ENCODE measurements around the gene RPS18. TPM values are rescaled to one million over a fixed set of nuclear protein-coding genes. Genes with fewer than 3 reads are reported as not detected.
"Not testable (repeated sequence)": the region's sequence is repeated elsewhere in the genome, so short reads cannot be mapped to it uniquely, and the experiment has no call there.

The RPS18 gene
- total RNA-seq, 2 experiments from 2014 or later = 2,792 to 2,813 TPM

DNA sequence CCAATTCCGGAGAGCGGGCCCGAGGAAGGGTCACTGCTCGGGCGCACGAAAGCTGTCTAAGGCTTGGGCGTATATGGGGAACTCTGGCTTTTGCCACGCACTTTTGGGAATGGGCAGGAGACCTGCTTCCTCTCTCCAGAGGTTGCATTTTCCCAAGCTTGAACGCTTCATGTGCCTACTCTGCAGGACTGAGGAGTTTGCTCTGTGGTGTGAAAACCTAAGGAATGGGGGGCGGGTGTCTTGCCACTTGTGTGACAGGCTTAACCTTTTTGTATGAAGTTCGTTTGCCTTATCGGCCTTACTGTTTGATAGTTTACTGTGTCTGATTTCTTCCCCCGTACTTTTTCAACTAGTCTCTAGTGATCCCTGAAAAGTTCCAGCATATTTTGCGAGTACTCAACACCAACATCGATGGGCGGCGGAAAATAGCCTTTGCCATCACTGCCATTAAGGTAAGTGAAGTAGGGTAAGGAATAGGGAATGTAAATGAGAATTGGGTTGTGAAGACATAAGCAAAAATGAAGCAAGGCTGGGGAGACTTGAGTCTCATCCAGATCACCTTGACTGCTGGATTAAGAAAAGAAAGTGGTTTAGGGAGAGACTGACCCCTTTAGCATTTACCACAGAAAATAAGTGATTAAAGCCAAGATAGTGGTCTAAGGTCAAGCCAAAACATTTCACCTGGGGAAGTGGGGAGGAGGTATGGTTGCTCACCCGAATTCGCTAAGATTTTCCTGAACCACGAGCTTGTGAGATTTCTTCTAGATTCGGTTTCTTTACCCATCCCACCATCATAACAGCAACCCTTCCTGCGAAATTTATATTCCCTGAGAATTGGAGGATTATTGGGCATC, 627 bp downstream of the RPS18 start:
- H3K9me3 Mint-ChIP-seq (ENCODE audit: insufficient read depth) = no peaks in the 10 kb centered on the region
- peaks cover 66% of the 10 kb centered on the region for H3K36me3 Mint-ChIP-seq (ENCODE audit: low read depth)
- POLR2A ChIA-PET = interaction anchor here (0.7 to 3.5 kb wide), 26 partner anchors 10 to 427 kb away, joined by 3 to 36 read pairs (median 5); partner anchors contain the start of genes CUTA, HSD17B8, ITPR3 and PFDN6
- peak overlapping the region; percentile 99 for H3K4me3 Mint-ChIP-seq
- DNase-seq (no peak), ATAC-seq (peak; percentile 19)
- H3K4me1 Mint-ChIP-seq (ENCODE audit: low read depth) = peaks cover 54% of the 10 kb centered on the region
- H3K27ac Mint-ChIP-seq = peak overlapping the region; percentile 100
- no peaks in the 10 kb centered on the region for H3K27me3 Mint-ChIP-seq (ENCODE audit: low read depth)
- CTCF ChIA-PET = interaction anchor here (0.9 to 2.2 kb wide), 10 partner anchors 17 to 288 kb away, joined by 3 to 8 read pairs (median 4); partner anchors contain the start of genes PFDN6, RGL2 and WDR46

DNA sequence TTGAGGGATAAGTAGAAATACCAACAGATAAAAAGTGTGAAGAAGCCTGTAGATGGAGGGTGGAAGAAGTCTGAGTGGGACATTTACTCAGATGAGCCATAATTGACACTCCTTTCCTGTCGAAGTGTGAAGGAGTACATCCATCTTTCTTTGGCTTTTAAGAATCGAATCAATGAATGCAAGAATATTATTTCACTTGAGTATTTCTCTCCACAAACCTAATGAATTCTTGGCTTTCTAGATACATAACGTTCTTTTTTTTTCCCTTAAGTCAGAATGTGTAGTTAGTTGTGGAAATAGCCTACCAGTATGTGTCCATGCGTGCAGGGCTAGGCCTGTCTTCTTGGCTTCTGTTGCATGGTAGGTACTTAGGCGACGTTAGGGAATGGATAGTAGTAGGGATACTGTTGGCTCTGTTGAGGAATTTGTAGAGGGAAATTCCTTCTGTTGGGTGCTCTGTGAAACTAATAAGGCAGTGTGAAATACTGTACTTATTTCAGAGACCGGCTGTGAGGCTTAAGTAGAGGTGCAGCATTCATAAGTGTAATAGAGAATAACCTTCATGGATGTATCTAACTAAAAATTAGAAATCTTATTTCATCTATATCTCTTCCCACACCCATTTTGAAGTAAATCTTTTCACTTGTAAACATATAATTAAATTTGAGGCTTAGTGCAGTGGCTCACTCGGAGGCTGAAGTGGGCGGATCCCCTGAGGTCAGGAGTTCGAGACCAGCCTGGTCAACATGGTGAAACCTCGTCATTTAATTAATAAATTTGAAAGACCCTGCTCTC, 1.5 kb downstream of the RPS18 start:
- CTCF ChIA-PET = interaction anchor here (2.2 kb wide), 1 partner anchor 26 kb away, joined by 8 read pairs; the partner anchor contains the start of gene RGL2
- POLR2A ChIA-PET = interaction anchor here (0.7 to 3.0 kb wide), 3 partner anchors 16 to 130 kb away, joined by 3 to 36 read pairs (median 4); partner anchors contain the start of genes PFDN6, RGL2 and WDR46
- Mint-ChIP-seq H3K4me3 (peak overlapping the region; percentile 99), H3K4me1 (ENCODE audit: low read depth) (peaks cover 58% of the 10 kb centered on the region), H3K27me3 (ENCODE audit: low read depth) (no peaks in the 10 kb centered on the region), H3K9me3 (ENCODE audit: insufficient read depth) (no peaks in the 10 kb centered on the region), H3K27ac (peak overlapping the region; percentile 100), H3K36me3 (ENCODE audit: low read depth) (peaks cover 63% of the 10 kb centered on the region)
- DNase-seq (no peak), ATAC-seq (no peak)

- ChIA-PET POLR2A (interaction anchor here (0.7 to 1.2 kb wide), 3 partner anchors 15 to 130 kb away, joined by 3 to 4 read pairs (median 4); partner anchors contain the start of genes RGL2 and WDR46), CTCF (no interaction called here)
- Mint-ChIP-seq H3K27ac (peak overlapping the region; percentile 100), H3K4me1 (ENCODE audit: low read depth) (peaks cover 67% of the 10 kb centered on the region), H3K27me3 (ENCODE audit: low read depth) (no peaks in the 10 kb centered on the region), H3K4me3 (peak overlapping the region; percentile 99), H3K36me3 (ENCODE audit: low read depth) (peaks cover 66% of the 10 kb centered on the region), H3K9me3 (ENCODE audit: insufficient read depth) (no peaks in the 10 kb centered on the region)
- ATAC-seq (no peak), DNase-seq (no peak)
Observed at GRCh38 chr6:33273924-33274902, 2.3 kb downstream of the RPS18 start.

DNA sequence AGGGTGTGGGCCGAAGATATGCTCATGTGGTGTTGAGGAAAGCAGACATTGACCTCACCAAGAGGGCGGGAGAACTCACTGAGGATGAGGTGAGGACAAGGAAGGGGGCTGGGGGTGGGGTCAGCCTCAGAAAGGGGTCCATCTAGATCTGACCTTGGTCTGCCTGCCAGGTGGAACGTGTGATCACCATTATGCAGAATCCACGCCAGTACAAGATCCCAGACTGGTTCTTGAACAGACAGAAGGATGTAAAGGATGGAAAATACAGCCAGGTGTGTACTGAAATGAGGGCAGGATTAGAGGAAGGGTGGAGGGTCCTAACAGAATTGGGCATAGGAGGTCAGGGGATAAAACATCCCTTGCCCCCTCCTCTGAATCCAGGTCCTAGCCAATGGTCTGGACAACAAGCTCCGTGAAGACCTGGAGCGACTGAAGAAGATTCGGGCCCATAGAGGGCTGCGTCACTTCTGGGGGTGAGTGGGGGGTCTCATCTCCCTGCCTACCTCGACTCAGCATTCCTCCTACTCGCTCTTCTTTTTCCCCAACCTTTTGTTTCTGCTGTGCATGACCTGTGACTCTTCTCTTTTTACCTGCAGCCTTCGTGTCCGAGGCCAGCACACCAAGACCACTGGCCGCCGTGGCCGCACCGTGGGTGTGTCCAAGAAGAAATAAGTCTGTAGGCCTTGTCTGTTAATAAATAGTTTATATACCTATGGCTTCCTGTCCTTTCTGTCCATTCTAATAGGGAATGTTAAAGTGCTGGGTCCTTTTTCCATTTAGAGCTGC, 4.1 kb downstream of the RPS18 start:
- H3K27ac Mint-ChIP-seq = peak overlapping the region; percentile 89
- H3K27me3 Mint-ChIP-seq (ENCODE audit: low read depth); DNase-seq; ATAC-seq; H3K9me3 Mint-ChIP-seq (ENCODE audit: insufficient read depth): not testable (repeated sequence)
- peaks cover 77% of the 10 kb centered on the region for H3K36me3 Mint-ChIP-seq (ENCODE audit: low read depth)
- peaks cover 65% of the 10 kb centered on the region for H3K4me1 Mint-ChIP-seq (ENCODE audit: low read depth)
- CTCF ChIA-PET = interaction anchor here (0.8 to 3.2 kb wide), 5 partner anchors 13 to 156 kb away, joined by 3 to 51 read pairs (median 6); partner anchors contain the start of genes PFDN6, RGL2 and WDR46
- H3K4me3 Mint-ChIP-seq = peak overlapping the region; percentile 99
- POLR2A ChIA-PET = interaction anchor here (1.3 to 4.4 kb wide), 7 partner anchors 13 to 142 kb away, joined by 3 to 54 read pairs (median 15); partner anchors contain the start of genes CUTA, PFDN6, RGL2 and TAPBP

DNA sequence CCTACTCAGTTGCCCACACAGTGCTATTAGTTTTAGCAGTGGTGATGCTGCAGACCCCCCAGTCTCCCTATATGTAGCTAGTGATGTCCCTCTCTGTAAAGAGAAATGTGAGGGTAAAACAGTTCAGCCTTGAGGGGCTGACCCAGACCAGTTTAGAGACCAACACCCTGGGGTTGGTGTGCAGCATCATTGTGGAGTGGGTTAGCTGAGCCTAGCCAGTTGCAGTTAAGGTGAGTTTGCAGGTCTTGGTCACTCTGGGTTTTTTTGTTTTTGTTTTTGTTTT, 4.6 kb downstream of the RPS18 start:
- ChIA-PET CTCF (interaction anchor here (0.9 to 3.2 kb wide), 6 partner anchors 12 to 150 kb away, joined by 3 to 51 read pairs (median 10); partner anchors contain the start of genes PFDN6, RGL2 and WDR46), POLR2A (interaction anchor here (1.0 to 4.4 kb wide), 14 partner anchors 10 to 304 kb away, joined by 4 to 54 read pairs (median 6); partner anchors contain the start of genes CUTA, PFDN6, RGL2 and TAPBP)
- Mint-ChIP-seq H3K4me3 (peak overlapping the region; percentile 99), H3K4me1 (ENCODE audit: low read depth) (peaks cover 64% of the 10 kb centered on the region), H3K9me3 (ENCODE audit: insufficient read depth) (no peaks in the 10 kb centered on the region), H3K27me3 (ENCODE audit: low read depth) (no peaks in the 10 kb centered on the region), H3K36me3 (ENCODE audit: low read depth) (peaks cover 81% of the 10 kb centered on the region), H3K27ac (peak overlapping the region; percentile 89)
- DNase-seq (no peak), ATAC-seq (no peak)

GRCh38 chr6:33276864-33277662, 5.2 kb downstream of the RPS18 start, which contains the start of gene B3GALT4:
TSS of gene B3GALT4 (plus strand) at chr6:33277123. CDS start at chr6:33277420, 297 bp downstream.
- Mint-ChIP-seq H3K4me3 (peak within 1 kb of the TSS; percentile 99), H3K4me1 (ENCODE audit: low read depth) (peaks cover 64% of the 10 kb centered on the region), H3K27ac (peak within 1 kb of the TSS; percentile 97), H3K36me3 (ENCODE audit: low read depth) (peaks cover 80% of the 10 kb centered on the region), H3K27me3 (ENCODE audit: low read depth) (no peaks in the 10 kb centered on the region), H3K9me3 (ENCODE audit: insufficient read depth) (no peaks in the 10 kb centered on the region)
- POLR2A ChIA-PET = interaction anchor here (0.6 to 4.4 kb wide), 21 partner anchors 9 to 306 kb away, joined by 3 to 54 read pairs (median 5); partner anchors contain the start of genes CUTA, PFDN6, RGL2 and TAPBP
- CTCF ChIA-PET = interaction anchor here (0.8 to 3.2 kb wide), 12 partner anchors 12 to 151 kb away, joined by 3 to 51 read pairs (median 4); partner anchors contain the start of genes PFDN6, RGL2 and WDR46
- ATAC-seq (peak; percentile 74), DNase-seq (peak; percentile 81)

GRCh38 chr6:33277663-33278391, 6.0 kb downstream of the RPS18 start:
- ChIA-PET POLR2A (interaction anchor here (0.6 to 4.4 kb wide), 20 partner anchors 8 to 1479 kb away, joined by 3 to 54 read pairs (median 5); partner anchors contain the start of genes CUTA, PFDN6, RGL2 and TAPBP), CTCF (interaction anchor here (0.8 to 3.2 kb wide), 13 partner anchors 11 to 148 kb away, joined by 3 to 51 read pairs (median 4); partner anchors contain the start of genes PFDN6, RGL2 and WDR46)
- H3K27me3 Mint-ChIP-seq (ENCODE audit: low read depth) = no peaks in the 10 kb centered on the region
- peaks cover 62% of the 10 kb centered on the region for H3K4me1 Mint-ChIP-seq (ENCODE audit: low read depth)
- no peaks in the 10 kb centered on the region for H3K9me3 Mint-ChIP-seq (ENCODE audit: insufficient read depth)
- peak overlapping the region; percentile 97 for H3K27ac Mint-ChIP-seq
- peak; percentile 62 for DNase-seq
- peak overlapping the region; percentile 90 for H3K4me3 Mint-ChIP-seq
- peaks cover 80% of the 10 kb centered on the region for H3K36me3 Mint-ChIP-seq (ENCODE audit: low read depth)
- ATAC-seq = peak; percentile 22

DNA sequence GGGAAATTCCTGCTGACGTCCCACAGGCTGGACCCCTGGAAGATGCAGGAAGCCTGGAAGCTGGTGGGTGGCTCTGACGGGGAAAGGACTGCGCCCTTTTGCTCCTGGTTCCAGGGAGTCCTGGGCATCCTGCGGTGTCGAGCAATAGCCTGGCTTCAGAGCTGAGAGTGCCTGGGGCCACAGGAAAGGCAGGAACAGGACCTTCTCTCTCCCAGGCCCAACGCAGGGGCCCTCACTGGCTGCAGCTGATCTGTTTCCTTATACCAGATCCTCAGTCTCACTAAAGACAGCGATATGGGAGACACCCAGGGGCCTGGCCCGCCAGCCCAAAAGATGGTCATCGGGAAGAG, 6.5 kb downstream of the RPS18 start:
- H3K9me3 Mint-ChIP-seq (ENCODE audit: insufficient read depth) = no peaks in the 10 kb centered on the region
- H3K27me3 Mint-ChIP-seq (ENCODE audit: low read depth) = no peaks in the 10 kb centered on the region
- ChIA-PET POLR2A (interaction anchor here (0.6 to 4.4 kb wide), 7 partner anchors 11 to 1478 kb away, joined by 3 to 54 read pairs (median 6); partner anchors contain the start of genes PFDN6, RGL2, TAPBP and WDR46), CTCF (interaction anchor here (1.1 to 3.2 kb wide), 6 partner anchors 10 to 113 kb away, joined by 3 to 51 read pairs (median 10); partner anchors contain the start of genes PFDN6, RGL2 and WDR46)
- H3K27ac Mint-ChIP-seq = peak overlapping the region; percentile 77
- ATAC-seq (no peak), DNase-seq (no peak)
- peaks cover 57% of the 10 kb centered on the region for H3K4me1 Mint-ChIP-seq (ENCODE audit: low read depth)
- H3K36me3 Mint-ChIP-seq (ENCODE audit: low read depth) = peaks cover 78% of the 10 kb centered on the region
- H3K4me3 Mint-ChIP-seq = peak overlapping the region; percentile 90

Data from activated CD8-positive, alpha-beta T cell treated with anti-CD3 and anti-CD28 coated beads, Interleukin-2, amount 10 ng/mL, durations not matched to agents 7 days and 5 days (primary cell).